Central memory CD8-positive, alpha-beta T cell (primary cell): ENCODE measurements around the gene CPEB1.
A peak's percentile ranks its signal among the peaks of the same experiment; 100 is the strongest.
"Not testable (repeated sequence)": the region's sequence is repeated elsewhere in the genome, so short reads cannot be mapped to it uniquely, and the experiment has no call there.

Experiments
- ATAC-seq: fragments of 150-1000 bp; cut with Tn5 transposase; replicated peaks from 2 replicates; pipeline ENCODE4 v1.10.0; 2022; ENCODE audit warnings: mild to moderate bottlenecking, moderate FRiP score, moderate number of reproducible peaks; ENCODE audit not compliant: poor library complexity, severe bottlenecking; ENCODE audit errors: extremely low read depth
- DNase-seq, 2 donors: peaks; one replicate each; pipeline ENCODE4 v3.0.0; 2021; ENCODE audit warnings: low spot score in 2 of 2
- H3K27ac Mint-ChIP-seq: one replicate; pipeline ENCODE4 v1.8.0; 2022; ENCODE audit warnings: low read depth, mild to moderate bottlenecking, moderate library complexity, mixed read lengths
- H3K27me3 Mint-ChIP-seq: one replicate; pipeline ENCODE4 v1.8.0; 2022; ENCODE audit warnings: mixed read lengths
- H3K36me3 Mint-ChIP-seq: one replicate; pipeline ENCODE4 v1.8.0; 2022; ENCODE audit warnings: mild to moderate bottlenecking, moderate library complexity, mixed read lengths; ENCODE audit not compliant: insufficient read depth
- H3K4me1 Mint-ChIP-seq: one replicate; pipeline ENCODE4 v1.8.0; 2022; ENCODE audit warnings: mixed read lengths
- H3K4me3 Mint-ChIP-seq: one replicate; pipeline ENCODE4 v1.8.0; 2022; ENCODE audit warnings: mild to moderate bottlenecking, moderate library complexity, mixed read lengths
- H3K9me3 Mint-ChIP-seq: one replicate; pipeline ENCODE4 v1.8.0; 2022; ENCODE audit warnings: mixed read lengths

CPEB1 gene

DNA sequence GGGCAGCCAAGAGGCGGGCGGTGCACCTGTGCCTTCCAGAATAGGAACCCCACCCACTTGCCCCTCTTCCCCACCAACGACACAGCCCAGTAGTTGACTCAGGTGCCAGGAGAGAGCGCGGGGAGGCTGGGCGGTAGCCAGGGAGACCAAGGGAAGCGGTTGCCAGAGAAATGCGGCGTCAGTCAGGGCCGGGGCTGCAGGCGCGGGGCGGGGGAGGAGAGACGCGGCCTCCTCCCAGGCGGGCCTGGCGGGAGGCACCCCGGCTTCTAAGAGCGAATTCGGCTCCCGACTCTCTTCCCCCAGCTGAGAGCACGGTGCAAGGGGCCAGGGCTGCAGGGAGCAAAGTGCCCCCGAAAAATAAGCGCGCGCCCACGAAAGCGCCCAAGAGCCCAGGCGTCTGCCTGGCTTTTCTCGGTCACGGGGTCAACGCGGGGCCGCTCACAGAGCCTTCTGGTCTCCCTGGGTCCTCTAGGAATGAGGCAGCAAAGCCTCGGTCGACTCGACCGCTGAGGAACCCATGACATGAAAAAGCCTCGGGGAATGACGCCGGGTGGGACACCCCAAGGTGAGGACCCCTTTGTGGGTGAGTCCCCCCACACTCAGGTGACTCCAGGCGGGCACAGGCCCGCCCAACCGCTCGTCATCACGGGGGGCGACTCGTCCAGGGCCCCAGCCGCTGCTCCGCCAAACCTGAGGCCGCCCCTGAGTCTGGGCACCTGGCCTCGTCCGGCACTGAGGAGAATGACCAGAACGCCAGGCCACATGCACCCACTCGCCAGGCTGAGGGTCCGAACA is 716 bp downstream of the CPEB1 start:
- ATAC-seq: no peak
- no peak overlapping the region for H3K27ac Mint-ChIP-seq
- peaks cover 2% of the 10 kb centered on the region for H3K36me3 Mint-ChIP-seq
- H3K9me3 Mint-ChIP-seq: no peaks in the 10 kb centered on the region
- no peaks in the 10 kb centered on the region for H3K4me1 Mint-ChIP-seq
- no peak for DNase-seq
- H3K4me3 Mint-ChIP-seq: peak overlapping the region; percentile 60
- peaks cover 76% of the 10 kb centered on the region for H3K27me3 Mint-ChIP-seq

DNA sequence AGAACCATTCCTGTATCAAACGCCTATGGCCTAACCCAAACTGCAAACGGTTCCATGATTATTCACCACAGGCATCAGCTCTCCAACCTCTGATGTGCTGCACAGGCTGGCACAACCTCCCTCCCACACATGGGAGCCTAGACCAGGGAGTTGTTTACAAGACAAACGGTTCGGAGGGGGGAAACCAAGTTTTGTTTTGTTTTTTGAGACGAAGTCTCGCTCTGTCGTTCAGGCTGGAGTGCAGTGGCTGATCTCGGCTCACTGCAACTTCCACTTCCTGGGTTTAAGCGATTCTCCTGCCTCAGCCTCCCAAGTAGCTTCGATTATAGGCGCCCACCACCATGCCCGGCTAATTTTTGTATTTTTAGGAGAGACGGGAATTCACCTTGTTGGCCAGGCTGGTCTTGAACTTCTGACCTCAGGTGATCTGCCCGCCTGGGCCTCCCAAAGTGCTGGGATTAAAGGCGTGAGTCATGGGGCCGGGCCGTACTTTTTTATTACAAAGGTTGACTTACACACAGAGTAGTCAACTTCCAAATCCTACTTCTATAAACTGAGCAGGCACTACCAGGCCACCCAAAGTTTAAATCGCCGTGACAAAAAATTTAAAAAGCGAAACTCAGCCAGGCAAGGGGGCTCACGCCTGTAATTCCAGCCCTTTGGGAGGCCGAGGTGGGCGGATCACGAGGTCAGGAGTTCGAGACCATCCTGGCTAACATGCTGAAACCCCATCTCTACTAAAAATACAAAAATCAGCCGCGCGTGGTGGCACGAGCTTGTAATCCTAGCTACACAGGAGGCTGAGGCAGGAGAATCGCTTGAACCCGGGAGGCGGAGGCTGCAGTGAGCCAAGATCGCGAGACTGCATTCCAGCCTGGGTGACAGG is 2.0 kb downstream of the CPEB1 start:
- ATAC-seq, H3K4me3 Mint-ChIP-seq, H3K4me1 Mint-ChIP-seq, DNase-seq, H3K9me3 Mint-ChIP-seq, H3K27ac Mint-ChIP-seq, H3K36me3 Mint-ChIP-seq: not testable (repeated sequence)
- H3K27me3 Mint-ChIP-seq: peaks cover 76% of the 10 kb centered on the region

GRCh38 chr15:82643992-82644391 is 3.2 kb downstream of the CPEB1 start:
- Mint-ChIP-seq H3K4me1 (no peaks in the 10 kb centered on the region), H3K4me3 (no peak overlapping the region), H3K27ac (no peak overlapping the region), H3K9me3 (no peaks in the 10 kb centered on the region), H3K36me3 (peaks cover 2% of the 10 kb centered on the region), H3K27me3 (peaks cover 77% of the 10 kb centered on the region)
- ATAC-seq (no peak), DNase-seq (no peak)

DNA sequence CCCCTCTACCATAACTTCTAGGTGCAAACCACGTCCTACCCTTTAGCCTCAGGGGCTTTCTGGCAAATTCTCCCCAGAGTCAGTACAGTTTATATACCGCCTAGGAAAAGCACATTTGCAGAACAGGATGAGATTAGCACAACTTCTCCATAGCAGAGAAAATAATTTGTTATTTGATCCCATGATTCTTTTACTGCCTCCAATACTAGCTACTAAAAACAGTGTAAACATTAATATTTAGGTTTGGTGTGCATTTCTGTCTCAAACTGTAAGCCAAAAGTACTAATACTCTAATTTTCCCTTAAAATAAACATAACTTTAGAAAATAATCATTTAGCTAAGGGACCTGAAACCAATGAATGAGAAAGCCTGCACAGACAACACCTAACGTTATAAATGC is 4.5 kb downstream of the CPEB1 start:
- no peaks in the 10 kb centered on the region for H3K4me1 Mint-ChIP-seq
- no peak overlapping the region for H3K27ac Mint-ChIP-seq

GRCh38 chr15:82641129-82641798 is 5.9 kb downstream of the CPEB1 start:
- Mint-ChIP-seq H3K36me3 (peaks cover 2% of the 10 kb centered on the region), H3K9me3 (no peaks in the 10 kb centered on the region), H3K27ac (no peak overlapping the region), H3K4me1 (no peaks in the 10 kb centered on the region), H3K27me3 (peaks cover 84% of the 10 kb centered on the region), H3K4me3 (no peak overlapping the region)
- DNase-seq: no peak
- ATAC-seq: no peak

More for the DNA sequence above, 4.5 kb downstream of the CPEB1 start:
- H3K4me3 Mint-ChIP-seq: no peak overlapping the region
- no peak for ATAC-seq
- peaks cover 73% of the 10 kb centered on the region for H3K27me3 Mint-ChIP-seq
- no peaks in the 10 kb centered on the region for H3K9me3 Mint-ChIP-seq
- H3K36me3 Mint-ChIP-seq: peaks cover 2% of the 10 kb centered on the region
- DNase-seq: no peak

DNA sequence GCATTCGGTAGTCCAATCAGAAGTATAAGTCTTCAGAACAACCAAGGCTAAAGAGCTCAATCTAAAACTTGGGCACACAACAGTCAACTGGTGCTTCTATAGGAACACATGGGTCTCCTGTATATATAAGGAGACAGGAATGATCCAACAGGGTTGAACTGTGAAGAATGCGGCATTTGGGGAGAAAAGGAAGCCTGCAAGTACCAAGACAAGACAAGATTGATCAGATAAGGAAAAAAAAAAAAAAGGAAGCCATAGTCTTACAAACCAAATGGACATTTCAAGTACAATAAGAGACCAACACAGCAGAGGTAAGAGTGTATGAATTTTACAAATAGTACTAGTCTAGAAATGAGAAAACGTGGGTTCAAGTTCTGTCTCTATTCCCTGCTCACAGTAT is 6.5 kb downstream of the CPEB1 start:
- H3K27ac Mint-ChIP-seq: no peak overlapping the region
- ATAC-seq (no peak), DNase-seq (no peak)
- no peaks in the 10 kb centered on the region for H3K4me1 Mint-ChIP-seq
- H3K4me3 Mint-ChIP-seq: no peak overlapping the region
- H3K27me3 Mint-ChIP-seq: peaks cover 84% of the 10 kb centered on the region
- no peaks in the 10 kb centered on the region for H3K9me3 Mint-ChIP-seq
- H3K36me3 Mint-ChIP-seq: no peaks in the 10 kb centered on the region

GRCh38 chr15:82635798-82636197 is 11.4 kb downstream of the CPEB1 start:
- no peaks in the 10 kb centered on the region for H3K36me3 Mint-ChIP-seq
- no peaks in the 10 kb centered on the region for H3K4me1 Mint-ChIP-seq
- DNase-seq (no peak), ATAC-seq (no peak)
- H3K27me3 Mint-ChIP-seq: peaks cover 51% of the 10 kb centered on the region
- H3K9me3 Mint-ChIP-seq: no peaks in the 10 kb centered on the region
- H3K27ac Mint-ChIP-seq: no peak overlapping the region
- no peak overlapping the region for H3K4me3 Mint-ChIP-seq

DNA sequence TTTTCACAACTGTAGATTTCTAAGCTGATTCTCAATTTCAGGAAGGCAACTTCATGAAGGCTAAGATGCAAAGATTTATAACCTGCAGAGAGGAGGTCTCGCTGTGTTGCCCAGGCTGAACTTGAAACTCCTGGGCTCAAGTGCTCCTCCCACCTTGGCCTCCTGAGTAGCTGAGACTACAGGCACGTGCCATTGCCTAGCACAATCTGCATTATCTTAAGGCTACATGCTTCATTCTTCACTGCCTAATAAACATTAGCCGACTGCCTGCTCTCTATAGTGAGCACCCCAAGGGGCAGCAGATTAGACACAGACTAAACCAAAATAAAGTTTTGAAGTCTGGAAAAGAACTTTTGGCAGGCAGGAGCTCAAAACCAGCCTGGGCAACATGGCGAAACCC is 17.1 kb downstream of the CPEB1 start:
- H3K9me3 Mint-ChIP-seq: no peaks in the 10 kb centered on the region
- no peak overlapping the region for H3K4me3 Mint-ChIP-seq
- no peaks in the 10 kb centered on the region for H3K27me3 Mint-ChIP-seq
- H3K4me1 Mint-ChIP-seq: no peaks in the 10 kb centered on the region
- DNase-seq (no peak), ATAC-seq (no peak)
- H3K27ac Mint-ChIP-seq: no peak overlapping the region
- H3K36me3 Mint-ChIP-seq: no peaks in the 10 kb centered on the region

DNA sequence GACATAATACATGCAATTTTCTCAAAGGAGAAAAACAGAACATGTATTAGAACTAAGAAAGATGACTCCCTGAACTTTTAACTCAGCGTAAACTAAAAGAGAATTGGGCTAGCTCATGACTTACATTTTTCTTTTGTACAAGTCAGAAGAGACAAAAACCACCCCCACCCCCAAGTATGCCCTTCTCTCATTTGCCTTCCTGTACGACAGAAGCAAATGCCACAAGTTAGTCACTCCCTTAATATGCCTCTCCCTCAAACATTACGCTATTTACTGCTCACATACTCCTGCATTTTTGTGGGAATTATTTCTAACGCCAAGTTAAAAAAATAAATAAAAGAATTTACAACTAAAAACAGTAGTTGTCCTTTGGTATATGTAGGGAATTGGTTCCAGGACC is 22.0 kb downstream of the CPEB1 start:
- ATAC-seq (no peak), DNase-seq (no peak)
- Mint-ChIP-seq H3K4me1 (no peaks in the 10 kb centered on the region), H3K27me3 (no peaks in the 10 kb centered on the region), H3K27ac (no peak overlapping the region), H3K9me3 (no peaks in the 10 kb centered on the region), H3K36me3 (no peaks in the 10 kb centered on the region), H3K4me3 (no peak overlapping the region)

DNA sequence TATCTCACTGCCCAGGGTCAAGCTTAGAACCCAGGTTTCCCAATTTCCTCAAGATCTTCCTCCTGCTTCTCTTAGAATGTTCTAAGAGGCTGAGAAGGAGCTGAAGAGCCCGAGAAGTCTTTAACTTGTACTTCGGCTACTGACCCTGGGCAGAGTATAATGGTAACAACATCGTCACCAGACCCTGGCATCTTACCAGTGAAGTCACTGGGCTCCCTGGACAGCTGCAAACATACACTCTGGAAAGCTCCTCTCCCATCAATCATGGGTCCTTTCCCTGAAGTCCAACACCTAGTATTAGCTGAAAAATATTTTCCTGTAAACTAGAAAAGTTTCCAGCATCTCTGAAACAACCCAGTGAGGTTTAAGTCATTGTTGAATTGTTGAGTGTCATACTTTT is 22.7 kb downstream of the CPEB1 start:
- Mint-ChIP-seq H3K36me3 (no peaks in the 10 kb centered on the region), H3K27me3 (peaks cover 3% of the 10 kb centered on the region), H3K4me1 (no peaks in the 10 kb centered on the region), H3K4me3 (no peak overlapping the region), H3K9me3 (no peaks in the 10 kb centered on the region), H3K27ac (no peak overlapping the region)
- DNase-seq (no peak), ATAC-seq (no peak)

DNA sequence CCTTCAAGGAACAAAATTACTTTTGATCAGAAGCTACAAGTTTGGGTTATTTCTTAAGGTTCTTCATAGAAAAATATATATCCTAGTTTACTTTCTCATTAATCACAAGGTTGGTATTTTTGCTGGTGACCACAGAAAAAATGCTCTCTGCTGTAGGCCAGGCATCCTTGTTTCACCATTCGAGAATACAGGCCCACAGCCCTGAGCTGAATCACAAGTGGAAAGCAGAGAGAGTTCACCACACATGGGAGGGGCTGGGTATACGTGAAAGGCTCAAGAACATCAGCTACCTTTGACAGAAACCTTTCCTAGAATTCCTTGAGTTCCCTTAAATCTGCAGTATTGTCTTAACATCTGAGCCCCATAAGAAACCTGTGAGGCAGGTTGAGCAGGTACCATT is 23.2 kb downstream of the CPEB1 start:
- Mint-ChIP-seq H3K36me3 (no peaks in the 10 kb centered on the region), H3K9me3 (no peaks in the 10 kb centered on the region), H3K27ac (no peak overlapping the region), H3K27me3 (peaks cover 8% of the 10 kb centered on the region), H3K4me1 (no peaks in the 10 kb centered on the region), H3K4me3 (no peak overlapping the region)
- ATAC-seq (no peak), DNase-seq (no peak)

DNA sequence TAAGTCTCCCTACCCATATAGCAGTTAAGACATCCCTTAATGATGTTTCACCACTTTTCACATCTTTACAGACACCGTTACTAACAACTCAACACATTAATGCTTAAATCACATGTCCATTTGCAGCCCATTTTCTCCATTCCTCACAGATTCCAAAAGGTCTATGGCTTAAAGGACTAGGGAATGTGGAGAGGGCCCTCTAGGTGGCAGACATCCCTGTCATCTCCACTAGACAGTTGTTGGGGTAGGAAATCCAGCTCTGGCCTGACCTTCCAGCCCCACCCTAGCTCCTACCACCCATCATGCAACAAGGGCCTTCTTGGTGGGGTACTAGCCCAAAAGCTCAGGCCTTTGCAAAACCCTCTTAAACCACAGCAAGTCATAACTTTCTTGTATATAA is 25.2 kb downstream of the CPEB1 start:
- Mint-ChIP-seq H3K36me3 (no peaks in the 10 kb centered on the region), H3K4me1 (no peaks in the 10 kb centered on the region)

More for the DNA sequence above, 25.2 kb downstream of the CPEB1 start:
- Mint-ChIP-seq H3K4me3 (no peak overlapping the region), H3K27me3 (peaks cover 19% of the 10 kb centered on the region), H3K9me3 (no peaks in the 10 kb centered on the region), H3K27ac (no peak overlapping the region)
- ATAC-seq (no peak), DNase-seq (no peak)
